Measurements from ENCODE around the gene GIT2.

The GIT2 gene

DNA sequence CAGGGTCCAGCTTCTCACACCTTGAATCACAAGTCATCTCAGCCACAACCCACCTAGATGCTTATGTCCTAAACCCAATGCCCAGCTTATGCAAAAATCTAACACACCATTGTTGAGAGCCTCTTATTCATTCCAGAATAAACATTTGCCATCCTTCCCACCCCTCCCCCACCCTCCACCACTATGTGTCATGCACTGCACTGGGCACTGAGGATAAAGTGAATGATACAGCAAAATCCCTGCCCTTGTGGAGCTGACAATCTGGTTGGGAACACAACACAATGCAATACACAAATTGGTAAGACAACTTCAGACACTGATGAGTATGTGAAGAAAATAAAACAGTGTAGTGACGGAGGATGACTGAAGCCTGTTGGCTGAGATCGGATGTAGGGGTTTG lies 114.4 kb downstream of the GIT2 start:
- Mint-ChIP-seq H3K9me3 (no peaks in the 10 kb centered on the region), H3K4me1 (ENCODE audit: low read depth) (peaks cover 42% of the 10 kb centered on the region), H3K27me3 (peaks cover 4% of the 10 kb centered on the region), H3K27ac (peak overlapping the region; percentile 17), H3K4me3 (no peak overlapping the region), H3K36me3 (ENCODE audit: low read depth) (peaks cover 9% of the 10 kb centered on the region)
- intact Hi-C loops (cut with micrococcal nuclease), result no loop called here

DNA sequence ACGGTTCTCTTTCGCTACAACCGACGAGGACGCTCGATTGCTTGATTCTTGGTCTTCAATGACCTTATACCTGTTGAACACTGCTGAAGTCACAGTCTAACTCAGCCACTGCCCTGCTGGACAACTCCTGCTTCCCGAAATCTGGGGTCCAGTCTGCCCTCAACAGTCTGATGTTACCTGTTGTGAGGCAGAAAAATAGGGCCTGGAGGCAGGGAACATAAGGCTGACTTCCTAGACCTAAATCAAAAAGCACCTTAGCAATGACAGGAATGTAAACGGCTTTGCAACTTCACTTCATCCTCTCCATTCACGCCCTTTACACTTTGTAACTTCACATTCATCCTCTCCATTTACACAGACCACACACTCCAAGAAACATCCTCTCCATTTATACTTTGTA lies 115.2 kb downstream of the GIT2 start:
- intact Hi-C loops (cut with micrococcal nuclease), result loop anchor here (1.0 kb wide), 1 partner anchor 76 kb away; no protein-coding TSS in a partner anchor
- H3K4me3 Mint-ChIP-seq, result peak overlapping the region; percentile 83
- peaks cover 4% of the 10 kb centered on the region for H3K27me3 Mint-ChIP-seq
- H3K4me1 Mint-ChIP-seq (ENCODE audit: low read depth), result peaks cover 49% of the 10 kb centered on the region
- H3K9me3 Mint-ChIP-seq, result no peaks in the 10 kb centered on the region
- H3K27ac Mint-ChIP-seq, result peak overlapping the region; percentile 89
- peaks cover 9% of the 10 kb centered on the region for H3K36me3 Mint-ChIP-seq (ENCODE audit: low read depth)

DNA sequence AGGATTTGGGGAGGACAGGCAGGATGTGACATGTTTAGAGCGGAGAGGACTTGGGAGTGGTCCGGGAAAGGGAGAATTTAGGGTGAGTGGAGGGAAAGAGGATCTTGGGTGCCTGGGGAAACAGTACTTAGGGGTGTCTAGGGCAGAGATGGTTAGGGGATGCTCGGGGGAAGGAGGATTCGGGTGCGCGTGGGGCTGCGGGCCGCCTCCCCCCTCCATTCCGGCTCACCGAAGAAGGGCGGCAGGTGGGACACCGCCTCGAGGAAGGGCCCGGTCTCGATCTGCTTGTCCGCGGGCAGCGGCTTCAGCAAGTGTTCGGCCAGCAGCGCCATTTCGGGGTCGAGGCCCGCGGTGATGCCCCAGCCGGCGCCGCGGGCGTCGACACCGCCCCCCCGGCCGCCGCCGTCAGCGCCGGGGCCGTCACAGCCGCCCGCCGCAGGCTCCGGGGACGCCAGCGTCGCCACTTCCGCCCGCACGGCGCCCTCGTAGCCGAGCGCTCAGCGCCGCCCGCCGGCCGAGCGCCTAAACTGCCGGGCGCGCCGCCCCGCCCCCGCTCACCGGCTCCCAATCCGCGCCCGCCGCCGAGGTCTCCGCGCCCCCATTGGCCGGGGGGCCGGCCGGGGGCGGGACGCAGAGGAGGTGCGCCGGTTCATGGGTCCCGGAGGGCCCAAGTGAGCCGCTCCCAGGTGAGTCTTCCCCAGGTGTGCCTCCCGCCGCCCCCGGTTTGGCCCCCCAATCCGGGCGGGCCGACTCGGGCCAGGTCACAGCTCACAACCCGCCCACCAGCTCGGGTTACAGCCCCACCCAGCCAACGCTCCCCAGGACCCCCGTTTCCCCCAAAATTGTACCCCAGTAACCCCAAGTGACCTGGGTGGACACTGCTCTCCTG lies 115.9 kb downstream of the GIT2 start, which contains the start of gene GLTP:
GLTP (minus strand) TSS at position 499 of the 889 bp plus-strand sequence; CDS start at position 332, 167 bp downstream.
- Mint-ChIP-seq H3K27me3 (peaks cover 4% of the 10 kb centered on the region), H3K9me3 (no peaks in the 10 kb centered on the region), H3K4me1 (ENCODE audit: low read depth) (peaks cover 55% of the 10 kb centered on the region), H3K36me3 (ENCODE audit: low read depth) (peaks cover 9% of the 10 kb centered on the region), H3K27ac (peak within 1 kb of the TSS; percentile 89), H3K4me3 (peak within 1 kb of the TSS; percentile 93)
- intact Hi-C loops (cut with micrococcal nuclease), result loop anchor here (1.0 kb wide), 1 partner anchor 75 kb away; no protein-coding TSS in a partner anchor
